OCI-LY1 (cell line): ENCODE results near the gene CDH22.

Source experiments
- EZH2 ChIP-seq: fragments of 200-600 bp; sonication (generic), shearing (Covaris generic); IDR thresholded peaks from 2 replicates; pipeline ENCODE4 v1.8.0; 2017; ENCODE audit warnings: borderline replicate concordance, mixed run types, mild to moderate bottlenecking, antibody characterized with exemption, low read length, moderate library complexity, mixed read lengths
- TF ChIP-seq, protein P1 (sequence below): fragments of 200-600 bp; sonication (generic), shearing (Covaris generic); IDR thresholded peaks from 2 replicates; pipeline ENCODE4 v1.5.1; 2017; ENCODE audit warnings: mild to moderate bottlenecking, antibody characterized with exemption, low read length, moderate library complexity, mixed read lengths

DNA sequence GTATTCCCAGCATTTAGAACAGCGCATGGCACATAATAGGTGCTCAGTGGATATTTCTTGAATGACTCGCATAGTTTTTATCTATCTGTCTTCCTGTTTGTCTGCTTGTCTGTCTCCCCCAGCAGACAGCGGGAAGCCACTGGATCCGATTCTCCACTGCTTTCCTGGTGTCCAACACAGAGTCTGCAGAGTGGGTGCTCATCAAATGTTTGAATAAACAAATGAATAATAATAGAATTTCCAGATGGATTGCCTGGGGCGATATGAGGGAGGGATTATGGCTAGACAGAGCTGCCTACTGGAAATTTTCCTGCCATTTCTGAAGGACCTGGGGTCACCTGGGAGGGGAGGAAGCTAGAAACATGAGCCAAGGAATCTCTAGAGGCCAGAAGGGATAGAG, 18.9 kb downstream of the CDH22 start:
- TF ChIP-seq, protein P1, sequence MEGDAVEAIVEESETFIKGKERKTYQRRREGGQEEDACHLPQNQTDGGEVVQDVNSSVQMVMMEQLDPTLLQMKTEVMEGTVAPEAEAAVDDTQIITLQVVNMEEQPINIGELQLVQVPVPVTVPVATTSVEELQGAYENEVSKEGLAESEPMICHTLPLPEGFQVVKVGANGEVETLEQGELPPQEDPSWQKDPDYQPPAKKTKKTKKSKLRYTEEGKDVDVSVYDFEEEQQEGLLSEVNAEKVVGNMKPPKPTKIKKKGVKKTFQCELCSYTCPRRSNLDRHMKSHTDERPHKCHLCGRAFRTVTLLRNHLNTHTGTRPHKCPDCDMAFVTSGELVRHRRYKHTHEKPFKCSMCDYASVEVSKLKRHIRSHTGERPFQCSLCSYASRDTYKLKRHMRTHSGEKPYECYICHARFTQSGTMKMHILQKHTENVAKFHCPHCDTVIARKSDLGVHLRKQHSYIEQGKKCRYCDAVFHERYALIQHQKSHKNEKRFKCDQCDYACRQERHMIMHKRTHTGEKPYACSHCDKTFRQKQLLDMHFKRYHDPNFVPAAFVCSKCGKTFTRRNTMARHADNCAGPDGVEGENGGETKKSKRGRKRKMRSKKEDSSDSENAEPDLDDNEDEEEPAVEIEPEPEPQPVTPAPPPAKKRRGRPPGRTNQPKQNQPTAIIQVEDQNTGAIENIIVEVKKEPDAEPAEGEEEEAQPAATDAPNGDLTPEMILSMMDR, result no peak
- TF ChIP-seq EZH2, result no peak
